GM12875 (cell line): ENCODE results near the gene SSH2.
"Not testable (repeated sequence)": the region's sequence is repeated elsewhere in the genome, so short reads cannot be mapped to it uniquely, and the experiment has no call there.

Experiments
- H3K4me3 ChIP-seq: one replicate; pipeline ENCODE4 v1.5.1; 2011; ENCODE audit warnings: low read depth, low read length, control low read depth
- TF ChIP-seq, protein P1 (sequence below): IDR thresholded peaks from 2 replicates; pipeline ENCODE4 v1.5.1; 2011; ENCODE audit warnings: low read depth, mild to moderate bottlenecking, control low read depth, inconsistent platforms, low read length, moderate library complexity, borderline replicate concordance; ENCODE audit not compliant: insufficient read depth

SSH2 gene

DNA sequence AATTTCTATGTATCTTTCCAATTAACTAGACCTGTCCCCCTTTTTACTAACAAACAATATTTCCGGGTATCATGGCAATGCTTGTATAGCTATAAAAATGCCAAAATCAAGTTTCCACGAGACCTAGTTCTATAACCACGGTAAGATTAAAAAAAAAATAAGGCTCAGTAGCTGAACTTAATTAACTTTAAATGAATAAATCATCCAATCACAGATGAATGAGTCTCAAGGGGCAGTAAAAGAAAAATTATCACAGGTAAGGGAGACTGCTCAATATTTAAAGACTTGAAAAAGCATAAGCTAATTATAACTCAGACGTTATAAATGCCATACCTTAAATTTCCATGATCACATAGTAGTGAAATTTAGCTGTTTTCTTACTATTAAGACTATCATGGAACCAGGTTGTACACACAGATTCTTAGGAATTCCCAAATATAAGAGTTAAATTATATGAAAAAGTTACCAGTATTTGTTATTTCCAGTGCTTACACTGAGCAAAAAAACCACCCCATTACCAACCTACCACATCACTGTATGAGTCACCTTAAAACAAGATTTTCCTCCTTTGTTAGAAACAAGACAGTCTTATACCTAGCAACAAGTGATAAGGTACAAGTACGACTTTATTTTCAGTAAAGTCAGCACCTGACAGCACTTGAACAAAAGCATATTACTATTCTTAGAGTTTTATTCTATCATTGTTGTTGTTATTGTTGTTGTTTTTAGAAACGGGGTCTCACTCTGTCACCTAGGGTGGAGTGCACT lies 20.6 kb downstream of the SSH2 start:
- no peak overlapping the region for H3K4me3 ChIP-seq
- TF ChIP-seq, protein P1, sequence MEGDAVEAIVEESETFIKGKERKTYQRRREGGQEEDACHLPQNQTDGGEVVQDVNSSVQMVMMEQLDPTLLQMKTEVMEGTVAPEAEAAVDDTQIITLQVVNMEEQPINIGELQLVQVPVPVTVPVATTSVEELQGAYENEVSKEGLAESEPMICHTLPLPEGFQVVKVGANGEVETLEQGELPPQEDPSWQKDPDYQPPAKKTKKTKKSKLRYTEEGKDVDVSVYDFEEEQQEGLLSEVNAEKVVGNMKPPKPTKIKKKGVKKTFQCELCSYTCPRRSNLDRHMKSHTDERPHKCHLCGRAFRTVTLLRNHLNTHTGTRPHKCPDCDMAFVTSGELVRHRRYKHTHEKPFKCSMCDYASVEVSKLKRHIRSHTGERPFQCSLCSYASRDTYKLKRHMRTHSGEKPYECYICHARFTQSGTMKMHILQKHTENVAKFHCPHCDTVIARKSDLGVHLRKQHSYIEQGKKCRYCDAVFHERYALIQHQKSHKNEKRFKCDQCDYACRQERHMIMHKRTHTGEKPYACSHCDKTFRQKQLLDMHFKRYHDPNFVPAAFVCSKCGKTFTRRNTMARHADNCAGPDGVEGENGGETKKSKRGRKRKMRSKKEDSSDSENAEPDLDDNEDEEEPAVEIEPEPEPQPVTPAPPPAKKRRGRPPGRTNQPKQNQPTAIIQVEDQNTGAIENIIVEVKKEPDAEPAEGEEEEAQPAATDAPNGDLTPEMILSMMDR = no peak

DNA sequence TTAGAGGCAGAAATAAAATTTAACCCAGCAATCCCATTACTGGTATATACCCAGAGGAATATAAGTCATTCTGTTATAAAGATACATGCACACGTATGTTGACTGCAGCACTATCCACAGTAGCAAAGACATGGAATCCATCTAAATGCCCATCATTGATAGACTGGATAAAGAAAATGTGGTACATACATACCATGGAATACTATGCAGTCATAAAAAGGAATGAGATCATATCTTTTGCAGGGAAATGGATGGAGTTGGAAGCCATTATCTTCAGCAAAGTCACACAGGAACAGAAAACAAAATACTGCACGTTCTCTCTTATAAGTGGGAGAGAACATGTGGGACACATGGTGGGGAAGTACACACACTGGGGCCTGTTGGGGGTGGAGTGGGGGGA lies 23.1 kb downstream of the SSH2 start:
- TF ChIP-seq, protein P1 = no peak

DNA sequence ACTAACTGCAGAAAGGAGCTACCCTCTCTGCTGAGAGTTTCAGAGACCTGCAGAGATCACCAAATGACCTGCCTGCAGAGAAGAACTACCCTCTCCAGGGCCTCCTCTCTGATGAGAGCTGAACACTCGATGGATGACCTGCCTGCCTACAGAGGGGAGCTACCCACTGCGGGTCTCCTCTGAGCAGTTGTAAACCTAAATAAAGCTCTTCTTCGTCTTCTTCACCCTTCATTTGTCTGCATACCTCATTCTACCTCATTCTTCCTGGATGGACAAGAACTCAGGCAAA lies 24.2 kb downstream of the SSH2 start:
- TF ChIP-seq, protein P1 = no peak
- H3K4me3 ChIP-seq = no peak overlapping the region

More for the DNA sequence above, 23.1 kb downstream of the SSH2 start:
- H3K4me3 ChIP-seq = no peak overlapping the region

DNA sequence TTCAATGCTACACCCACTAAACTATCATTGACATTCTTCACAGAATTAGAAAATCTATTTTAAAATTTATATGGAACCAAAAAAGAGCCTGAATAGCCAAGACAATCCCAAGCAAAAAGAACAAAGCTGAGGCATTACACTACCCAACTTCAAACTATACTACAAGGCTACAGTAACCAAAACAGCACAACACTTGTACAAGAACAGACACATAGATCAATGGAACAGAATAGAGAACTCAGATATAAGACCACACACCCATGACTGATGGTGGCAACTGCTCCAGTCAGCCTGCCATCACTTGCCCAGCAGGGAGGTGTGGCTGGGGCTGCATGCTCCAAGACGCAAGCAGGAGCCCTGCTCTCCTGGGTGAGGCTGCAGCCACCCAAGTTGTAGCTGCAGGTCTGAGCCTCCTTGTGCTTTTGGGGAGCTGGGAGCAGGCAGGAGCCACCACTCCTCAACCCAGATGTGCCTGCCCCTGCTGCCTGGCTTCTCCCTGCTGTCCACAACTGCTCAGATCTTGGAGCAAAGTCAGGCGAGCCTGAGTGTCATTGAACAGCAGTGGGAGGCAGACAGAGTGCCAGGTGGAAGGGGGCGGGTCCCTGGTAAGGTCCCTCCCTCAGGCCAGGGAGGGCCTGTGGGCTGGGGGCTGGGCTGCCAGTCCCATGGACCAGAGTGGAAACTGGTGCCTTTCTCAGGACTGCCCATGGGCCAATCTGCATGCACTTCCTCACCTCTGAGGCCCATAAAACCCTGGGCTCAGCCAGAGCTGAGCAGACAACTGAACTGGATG lies 24.7 kb downstream of the SSH2 start:
- no peak overlapping the region for H3K4me3 ChIP-seq
- TF ChIP-seq, protein P1 = no peak

DNA sequence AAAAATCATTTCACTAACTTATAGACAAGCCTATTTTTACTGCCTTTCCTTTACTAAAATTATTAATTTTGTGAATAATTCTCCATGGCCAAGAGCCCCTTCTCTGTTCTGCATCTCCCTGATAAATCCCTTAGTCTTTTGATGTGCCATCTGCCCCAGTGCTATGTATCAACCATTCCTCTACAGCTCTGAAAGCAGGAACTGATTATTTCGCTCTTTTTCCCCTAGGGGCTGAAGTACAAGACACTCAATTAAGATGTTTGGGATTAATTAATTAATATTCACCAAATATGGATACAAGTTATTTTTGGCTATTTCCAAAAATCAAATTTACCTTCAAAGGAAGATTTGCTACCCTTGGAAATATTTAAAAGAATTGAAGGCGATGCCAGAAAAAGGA lies 26.6 kb downstream of the SSH2 start:
- H3K4me3 ChIP-seq = no peak overlapping the region
- TF ChIP-seq, protein P1 = no peak

DNA sequence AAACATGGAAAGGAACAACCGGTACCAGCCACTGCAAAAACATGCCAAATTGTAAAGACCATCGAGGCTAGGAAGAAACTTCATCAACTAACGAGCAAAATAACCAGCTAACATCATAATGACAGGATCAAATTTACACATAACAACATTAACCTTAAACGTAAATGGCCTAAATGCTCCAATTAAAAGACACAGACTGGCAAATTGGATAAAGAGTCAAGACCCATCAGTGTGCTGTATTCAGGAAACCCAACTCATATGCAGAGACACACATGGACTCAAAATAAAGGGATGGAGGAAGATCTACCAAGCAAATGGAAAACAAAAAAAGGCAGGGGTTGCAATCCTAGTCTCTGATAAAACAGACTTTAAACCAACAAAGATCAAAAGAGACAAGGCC lies 32.9 kb downstream of the SSH2 start:
- H3K4me3 ChIP-seq = not testable (repeated sequence)

DNA sequence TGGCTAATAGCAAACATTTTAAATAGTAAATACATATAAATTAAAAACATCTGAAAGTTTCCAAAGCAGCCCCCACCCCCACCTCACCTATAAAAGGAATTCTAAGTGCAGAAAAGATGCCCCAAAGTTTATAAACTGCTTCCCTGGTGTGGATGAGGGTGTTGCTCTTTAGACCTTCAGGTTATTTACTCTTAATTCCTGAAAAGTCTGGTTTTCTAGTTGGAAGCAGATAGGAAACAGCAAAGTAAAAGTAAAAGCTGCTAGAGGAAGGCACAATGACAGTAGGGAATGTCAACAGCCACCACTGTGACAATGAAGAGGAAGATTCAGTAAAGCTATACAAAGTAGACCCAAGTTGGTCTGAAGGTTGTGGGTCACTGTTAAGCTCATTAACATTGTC lies 37.8 kb downstream of the SSH2 start:
- TF ChIP-seq, protein P1 = no peak
- H3K4me3 ChIP-seq = no peak overlapping the region
